Stimulated activated CD4-positive, alpha-beta T cell treated with anti-CD3 and anti-CD28 coated beads, Interleukin-1b, Interleukin-23, amount 100 ng/mL, for 4 hours (primary cell): ENCODE results near the gene FBLN2.

Experiments
- DNase-seq, 2 donors: peaks; one replicate each; pipeline ENCODE4 v3.0.0-alpha.2; 2020; ENCODE audit warnings: low read depth in 2 of 2

The FBLN2 gene

GRCh38 chr3:13566769-13567310 lies 17.9 kb downstream of the FBLN2 start:
- DNase-seq = no peak

- no peak for DNase-seq
These were observed 19.0 kb downstream of the FBLN2 start for GRCh38 chr3:13567684-13568514.

- DNase-seq = no peak
These were observed 19.6 kb downstream of the FBLN2 start for GRCh38 chr3:13568515-13569028.

- no peak for DNase-seq
These were observed 20.3 kb downstream of the FBLN2 start for GRCh38 chr3:13569201-13569600.

GRCh38 chr3:13569641-13570390 lies 20.9 kb downstream of the FBLN2 start:
- no peak for DNase-seq

GRCh38 chr3:13570391-13571194 lies 21.7 kb downstream of the FBLN2 start:
- no peak for DNase-seq

GRCh38 chr3:13571264-13571663 lies 22.3 kb downstream of the FBLN2 start:
- DNase-seq = no peak

GRCh38 chr3:13571831-13572750 lies 23.2 kb downstream of the FBLN2 start:
- DNase-seq = no peak

- no peak for DNase-seq
These were observed 24.1 kb downstream of the FBLN2 start for GRCh38 chr3:13572926-13573623.

- no peak for DNase-seq
These were observed 25.3 kb downstream of the FBLN2 start for GRCh38 chr3:13574083-13574797.

- DNase-seq = no peak
These were observed 26.0 kb downstream of the FBLN2 start for GRCh38 chr3:13574798-13575451.

- no peak for DNase-seq
These were observed 26.6 kb downstream of the FBLN2 start for GRCh38 chr3:13575459-13576061.

- DNase-seq = no peak
These were observed 28.5 kb downstream of the FBLN2 start for GRCh38 chr3:13577181-13578121.

GRCh38 chr3:13578251-13578650 lies 29.3 kb downstream of the FBLN2 start:
- DNase-seq = no peak

GRCh38 chr3:13579063-13579462 lies 30.1 kb downstream of the FBLN2 start:
- no peak for DNase-seq

GRCh38 chr3:13580256-13581023 lies 31.5 kb downstream of the FBLN2 start:
- DNase-seq = no peak
